ENCODE measurements around the gene PKMYT1.
"Not testable (repeated sequence)": the region's sequence is repeated elsewhere in the genome, so short reads cannot be mapped to it uniquely, and the experiment has no call there.

PKMYT1 gene

DNA sequence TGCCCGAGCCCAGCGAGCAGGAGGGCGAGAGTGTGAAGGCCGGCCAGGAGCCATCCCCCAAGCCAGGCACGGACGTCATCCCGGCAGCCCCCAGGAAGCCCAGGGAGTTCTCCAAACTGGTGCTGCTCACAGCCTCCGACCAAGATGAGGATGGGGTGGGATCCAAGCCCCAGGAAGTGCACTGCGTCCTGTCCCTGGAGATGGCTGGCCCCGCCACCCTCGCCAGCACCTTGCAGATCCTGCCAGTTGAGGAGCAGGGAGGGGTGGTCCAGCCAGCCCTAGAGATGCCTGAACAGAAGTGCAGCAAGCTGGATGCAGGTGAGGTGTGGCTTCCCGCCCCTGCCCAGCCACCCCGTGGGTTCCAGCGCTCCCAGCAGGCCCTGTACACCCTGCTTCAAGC lies 50.6 kb downstream of the PKMYT1 start:
- no peak for DNase-seq

DNA sequence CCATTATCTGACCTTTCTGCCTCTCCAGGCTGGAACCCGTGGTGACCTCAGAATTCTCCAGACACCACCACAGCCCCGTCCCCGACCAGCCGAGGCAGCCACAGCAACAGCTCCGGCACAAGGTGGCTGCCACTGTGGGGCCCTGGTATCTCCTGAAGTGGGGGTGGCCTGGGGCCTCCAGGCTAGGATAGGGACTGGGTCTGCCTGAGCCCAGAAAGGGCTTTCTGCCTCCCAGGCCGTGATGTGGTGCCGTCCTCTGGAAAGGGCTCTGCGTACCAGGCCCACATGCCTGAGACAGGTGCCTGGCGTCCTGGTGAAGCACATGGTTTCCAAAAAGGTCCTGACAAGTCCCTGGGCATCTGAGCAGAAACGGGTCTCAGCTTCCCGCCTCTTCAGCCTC lies 51.5 kb downstream of the PKMYT1 start:
- DNase-seq, result no peak

DNA sequence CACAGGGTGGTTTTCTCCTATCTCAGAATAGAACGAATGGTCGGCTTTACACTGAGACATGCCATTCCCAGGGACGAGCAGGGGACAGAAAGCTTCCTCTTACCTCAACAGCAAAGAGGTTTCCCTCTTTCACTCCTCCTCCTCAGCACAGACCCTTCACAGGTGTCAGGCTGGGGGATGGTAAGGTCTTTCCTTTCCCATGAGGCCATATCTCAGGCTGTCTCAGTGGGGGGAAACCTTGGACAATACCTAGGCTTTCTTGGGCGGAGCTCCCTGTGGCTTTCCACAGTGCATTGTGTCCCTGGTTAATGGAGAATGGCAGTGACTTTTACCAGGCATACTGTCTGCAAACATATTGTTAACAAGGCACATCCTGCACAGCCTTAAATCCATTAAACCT lies 52.1 kb downstream of the PKMYT1 start:
- not testable (repeated sequence) for DNase-seq

DNA sequence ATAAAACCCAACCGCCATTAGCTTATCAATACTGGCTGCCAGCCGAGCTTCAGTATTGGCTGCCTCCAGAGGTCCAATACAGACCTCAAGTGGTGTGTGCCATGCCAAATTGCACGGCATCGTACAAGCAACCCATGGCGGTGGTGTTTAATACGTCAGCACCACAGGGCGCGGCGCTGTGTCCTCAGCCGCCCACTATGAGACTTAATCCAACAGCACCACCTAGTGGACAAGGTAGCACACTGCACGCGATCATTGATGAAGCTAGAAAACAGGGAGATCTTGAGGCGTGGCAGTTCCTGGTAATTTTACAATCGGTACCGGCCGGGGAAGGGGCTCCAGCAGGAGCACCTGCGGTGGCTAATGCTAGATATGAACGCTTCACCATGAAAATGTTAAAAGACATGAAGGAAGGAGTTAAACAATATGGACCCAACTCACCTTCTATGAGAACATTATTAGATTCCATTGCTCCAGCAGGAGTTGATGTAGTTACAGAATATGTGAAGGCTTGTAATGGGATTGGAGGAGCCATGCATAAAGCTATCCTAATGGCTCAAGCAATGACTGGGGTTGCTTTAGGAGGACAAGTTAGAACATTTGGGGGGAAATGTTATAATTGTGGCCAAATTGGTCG lies 53.1 kb downstream of the PKMYT1 start:
- DNase-seq, result peak; percentile 51

DNA sequence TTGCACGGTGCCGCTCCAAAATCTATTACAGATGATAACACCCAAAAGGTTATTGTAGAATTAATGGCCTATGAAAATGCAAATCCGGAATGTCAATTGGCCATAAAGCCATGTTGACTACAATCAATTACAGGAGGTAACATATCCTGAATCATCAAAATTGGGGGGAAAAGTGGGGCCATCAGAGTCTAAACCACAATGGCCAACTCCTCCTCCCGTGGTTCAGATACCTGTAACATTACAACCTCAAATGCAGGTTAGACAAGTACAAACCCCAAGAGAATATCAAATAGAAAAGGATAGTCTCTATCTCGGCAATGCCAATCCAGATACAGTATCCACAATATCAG lies 53.6 kb downstream of the PKMYT1 start:
- no peak for DNase-seq

DNA sequence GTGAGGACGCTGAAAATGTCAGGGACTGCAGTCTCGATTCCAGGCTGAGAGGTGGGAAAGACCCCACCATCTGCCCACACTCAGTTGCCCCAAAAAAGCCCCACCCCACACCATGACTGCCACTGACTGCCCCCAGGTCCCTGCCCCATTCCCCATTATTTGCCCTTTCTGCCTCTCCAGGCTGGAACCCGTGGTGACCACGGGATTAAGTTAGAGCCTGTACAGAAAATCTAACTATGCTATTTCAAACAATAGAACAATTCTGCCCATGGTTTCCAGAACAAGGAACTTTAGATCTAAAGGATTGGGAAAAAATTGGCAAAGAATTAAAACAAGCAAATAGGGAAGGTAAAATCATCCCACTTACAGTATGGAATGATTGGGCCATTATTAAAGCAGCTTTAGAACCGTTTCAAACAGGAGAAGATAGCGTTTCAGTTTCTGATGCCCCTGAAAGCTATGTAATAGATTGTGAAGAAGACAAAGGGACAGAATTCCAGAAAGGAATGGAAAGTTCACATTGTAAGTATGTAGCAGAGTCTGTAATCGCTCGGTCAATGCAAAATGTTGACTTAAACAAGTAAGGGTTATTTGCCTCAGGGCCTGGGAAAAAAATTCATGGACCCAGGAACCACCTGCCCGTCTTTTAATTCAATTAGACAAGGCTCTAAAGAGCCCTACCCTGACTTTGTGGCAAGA lies 54.1 kb downstream of the PKMYT1 start:
- no peak for DNase-seq

DNA sequence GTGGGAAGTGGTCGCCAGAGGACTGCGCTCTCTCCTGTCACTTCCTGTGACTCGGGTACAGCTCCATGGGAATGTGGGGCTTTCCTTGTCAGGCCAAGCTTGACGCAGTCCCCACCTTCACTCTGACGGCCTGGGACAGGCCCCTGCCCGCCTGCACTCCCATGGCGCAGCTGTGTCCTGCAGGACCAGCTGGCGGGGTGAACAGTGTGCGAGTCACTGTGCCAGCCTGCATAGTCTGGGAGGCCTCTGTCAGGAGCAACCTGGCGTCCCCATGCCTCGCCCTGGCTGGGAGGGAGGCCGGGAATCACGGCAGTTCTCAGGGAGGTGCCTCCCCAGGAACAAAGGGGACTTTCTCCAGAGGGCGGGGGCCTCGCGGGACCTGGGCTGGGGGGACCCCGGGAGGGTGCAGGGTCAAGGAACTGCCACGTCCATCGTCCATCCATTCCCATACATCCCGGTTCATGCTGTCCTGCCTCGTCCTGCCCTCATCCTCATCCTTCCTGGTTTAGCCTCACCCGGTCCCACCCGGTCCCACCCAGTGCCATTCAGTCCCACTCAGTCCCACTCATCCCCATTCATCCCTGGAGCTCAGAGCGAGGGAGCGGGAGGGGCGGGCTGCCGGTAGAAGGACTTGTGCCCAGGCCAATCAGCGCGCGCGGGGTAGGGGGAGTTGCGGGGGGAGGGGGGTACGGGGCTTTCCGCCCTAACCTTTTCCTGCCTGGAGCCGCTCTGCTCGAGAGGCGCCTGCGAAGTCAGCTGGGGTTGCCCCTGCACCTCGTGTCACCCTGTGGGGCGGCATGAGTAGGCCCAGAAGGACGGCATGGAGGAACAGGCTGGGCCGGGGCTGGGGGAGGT lies 55.1 kb downstream of the PKMYT1 start:
- DNase-seq, result no peak

DNA sequence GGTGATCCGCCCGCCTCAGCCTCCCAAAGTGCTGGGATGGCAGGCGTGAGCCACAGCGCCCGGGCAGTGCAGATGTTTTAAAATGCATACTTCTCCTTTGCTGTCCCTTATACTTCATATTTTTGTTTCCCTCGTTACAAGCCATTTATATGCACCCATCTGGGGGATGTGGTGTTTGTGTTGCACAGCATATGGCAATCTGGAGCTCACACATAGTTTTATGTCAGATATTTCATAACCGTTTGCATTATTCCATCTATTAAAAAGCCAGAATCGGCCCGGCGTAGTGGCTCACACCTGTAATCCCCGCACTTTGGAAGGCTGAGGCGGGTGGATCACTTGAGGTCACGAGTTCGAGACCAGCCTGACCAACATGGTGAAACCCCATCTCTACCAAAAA lies 56.8 kb downstream of the PKMYT1 start:
- DNase-seq, result no peak

Measured in NCI-H2107 (cell line).